DOHH2 (cell line): ENCODE measurements around the gene C1QTNF6.
"Not testable (repeated sequence)": the region's sequence is repeated elsewhere in the genome, so short reads cannot be mapped to it uniquely, and the experiment has no call there.

Experiments
- H3F3A ChIP-seq: fragments of 200-600 bp; sonication (generic), shearing (Covaris generic); 2 replicates; pipeline ENCODE4 v1.6.0; 2016; ENCODE audit warnings: antibody characterized with exemption, mild to moderate bottlenecking; ENCODE audit not compliant: control insufficient read depth, insufficient read depth
- H3K27ac ChIP-seq: fragments of 200-600 bp; sonication (generic); 2 replicates; pipeline ENCODE4 v1.5.1; 2014; ENCODE audit warnings: low read depth, mild to moderate bottlenecking, low read length, moderate library complexity
- H3K27me3 ChIP-seq: fragments of 200-600 bp; sonication (generic); 2 replicates; pipeline ENCODE4 v1.6.1; 2014; ENCODE audit warnings: mild to moderate bottlenecking, low read length, mixed read lengths; ENCODE audit not compliant: control insufficient read depth
- H3K36me3 ChIP-seq: fragments of 200-600 bp; sonication (generic); 2 replicates; pipeline ENCODE4 v1.6.1; 2014; ENCODE audit warnings: mild to moderate bottlenecking, low read length, moderate library complexity, mixed read lengths; ENCODE audit not compliant: control insufficient read depth
- H3K4me1 ChIP-seq: fragments of 200-600 bp; sonication (generic); 2 replicates; pipeline ENCODE4 v1.6.1; 2014; ENCODE audit warnings: mild to moderate bottlenecking, low read length, mixed read lengths; ENCODE audit not compliant: control insufficient read depth
- H3K4me2 ChIP-seq: fragments of 200-600 bp; sonication (generic); 2 replicates; pipeline ENCODE4 v1.6.0; 2014; ENCODE audit warnings: mild to moderate bottlenecking, low read length, moderate library complexity
- H3K4me3 ChIP-seq: fragments of 200-600 bp; sonication (generic); 2 replicates; pipeline ENCODE4 v1.5.1; 2014; ENCODE audit warnings: mild to moderate bottlenecking, low read length, mixed read lengths
- H3K79me2 ChIP-seq: fragments of 200-600 bp; sonication (generic); 2 replicates; pipeline ENCODE4 v1.6.1; 2014; ENCODE audit warnings: mild to moderate bottlenecking, low read length, mixed read lengths; ENCODE audit not compliant: control insufficient read depth
- H3K9me2 ChIP-seq: fragments of 200-600 bp; sonication (generic); replicated peaks from 2 replicates; pipeline ENCODE4 v1.6.1; 2014; ENCODE audit warnings: mild to moderate bottlenecking, low read length, mixed read lengths; ENCODE audit not compliant: control insufficient read depth
- H3K9me3 ChIP-seq: fragments of 200-600 bp; sonication (generic); 2 replicates; pipeline ENCODE4 v1.6.1; 2014; ENCODE audit warnings: antibody characterized with exemption, low read length, mixed read lengths; ENCODE audit not compliant: control insufficient read depth, insufficient read depth
- H4K20me1 ChIP-seq: fragments of 200-600 bp; sonication (generic); 2 replicates; pipeline ENCODE4 v1.6.0; 2014; ENCODE audit warnings: low read depth, mild to moderate bottlenecking, antibody characterized with exemption, low read length, moderate library complexity; ENCODE audit not compliant: control insufficient read depth, insufficient read depth
- CTCF ChIP-seq: fragments of 200-600 bp; sonication (generic); IDR thresholded peaks from one replicate; pipeline ENCODE4 v1.5.1; 2014; ENCODE audit warnings: antibody characterized with exemption, mild to moderate bottlenecking, low read depth, low read length; ENCODE audit not compliant: poor library complexity, severe bottlenecking
- EZH2phosphoT487 ChIP-seq: fragments of 200-600 bp; sonication (generic); IDR thresholded peaks from 2 replicates; pipeline ENCODE4 v1.6.1; 2017; ENCODE audit warnings: borderline replicate concordance, mild to moderate bottlenecking, antibody characterized with exemption, low read length, moderate library complexity, mixed read lengths

C1QTNF6 gene

GRCh38 chr22:37233751-37234631 lies 45.9 kb upstream of the C1QTNF6 start:
- Histone ChIP-seq H3F3A (peaks cover 12% of the 10 kb centered on the region), H3K79me2 (peaks cover 53% of the 10 kb centered on the region), H3K4me3 (no peak overlapping the region), H3K27ac (no peak overlapping the region), H3K4me1 (peaks cover 89% of the 10 kb centered on the region), H3K36me3 (peaks cover 85% of the 10 kb centered on the region), H4K20me1 (no peaks in the 10 kb centered on the region), H3K9me3 (no peaks in the 10 kb centered on the region), H3K9me2 (no peaks in the 10 kb centered on the region), H3K4me2 (no peak overlapping the region), H3K27me3 (no peaks in the 10 kb centered on the region)
- TF ChIP-seq EZH2phosphoT487 (no peak), CTCF (no peak)

DNA sequence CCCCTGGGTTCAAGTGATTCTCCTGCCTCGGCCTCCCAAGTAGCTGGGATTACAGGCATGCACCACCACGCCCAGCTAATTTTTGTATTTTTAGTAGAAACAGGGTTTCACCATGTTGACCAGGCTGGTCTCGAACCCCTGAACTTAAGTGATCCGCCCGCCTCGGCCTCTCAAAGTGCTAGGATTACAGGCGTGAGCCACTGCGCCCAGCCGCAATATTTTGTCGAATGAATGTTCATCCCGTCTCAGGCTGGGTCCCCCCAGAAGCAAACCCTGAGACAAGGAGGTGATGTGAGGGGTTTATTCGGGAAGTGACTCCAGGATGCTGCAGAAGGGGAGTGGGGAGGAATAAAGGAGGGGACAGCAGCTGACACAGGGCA lies 45.3 kb upstream of the C1QTNF6 start:
- not testable (repeated sequence) for H3K27ac ChIP-seq, H3K9me2 ChIP-seq, H3K9me3 ChIP-seq, H3K27me3 ChIP-seq, H4K20me1 ChIP-seq, H3K4me2 ChIP-seq, H3K4me3 ChIP-seq
- Histone ChIP-seq H3F3A (peaks cover 12% of the 10 kb centered on the region), H3K36me3 (peaks cover 85% of the 10 kb centered on the region), H3K4me1 (peaks cover 89% of the 10 kb centered on the region), H3K79me2 (peaks cover 53% of the 10 kb centered on the region)

- Histone ChIP-seq H3F3A (peaks cover 12% of the 10 kb centered on the region), H4K20me1 (no peaks in the 10 kb centered on the region), H3K4me2 (peak overlapping the region; percentile 73), H3K27ac (peak overlapping the region; percentile 91; the same call in 1 of the 2 replicates), H3K4me1 (peaks cover 85% of the 10 kb centered on the region), H3K27me3 (no peaks in the 10 kb centered on the region), H3K9me2 (no peaks in the 10 kb centered on the region), H3K9me3 (no peaks in the 10 kb centered on the region), H3K36me3 (peaks cover 85% of the 10 kb centered on the region), H3K79me2 (peaks cover 56% of the 10 kb centered on the region), H3K4me3 (no peak overlapping the region)
- TF ChIP-seq CTCF: no peak
- no peak for TF ChIP-seq EZH2phosphoT487
Observed at GRCh38 chr22:37232140-37232998, 44.3 kb upstream of the C1QTNF6 start.
